Calu3 (cell line): ENCODE data around the gene HEXD. TPM values are rescaled to one million over a fixed set of nuclear protein-coding genes. Genes with fewer than 3 reads are reported as not detected.

ENCODE experiments used
- BruUV-seq: library from RNA; stranded (reverse); fragments of 400-500 nt; replicated peaks from 2 replicates; lab custom pipeline; 2021; lab: Mats Ljungman, UMichigan
- CTCF ChIA-PET: fragments of 300-600 bp; sonication (Branson Sonifier 250); formaldehyde crosslinking; loops from one replicate; lab custom pipeline; 2022; ENCODE audit warnings: antibody characterized with exemption; lab: Charles Lee
- DNase-seq: peaks from one replicate; pipeline ENCODE4 v3.0.0; 2022
- H3K27ac Mint-ChIP-seq: one replicate; pipeline ENCODE4 v1.8.0; 2022; ENCODE audit warnings: mixed read lengths; ENCODE audit not compliant: unreplicated experiment
- H3K27me3 Mint-ChIP-seq: one replicate; pipeline ENCODE4 v1.8.0; 2022; ENCODE audit warnings: mixed read lengths; ENCODE audit not compliant: unreplicated experiment
- H3K36me3 Mint-ChIP-seq: one replicate; pipeline ENCODE4 v1.8.0; 2022; ENCODE audit warnings: mild to moderate bottlenecking, moderate library complexity, mixed read lengths; ENCODE audit not compliant: insufficient read depth, unreplicated experiment
- H3K4me1 Mint-ChIP-seq: one replicate; pipeline ENCODE4 v1.8.0; 2022; ENCODE audit warnings: mild to moderate bottlenecking, low read depth, mixed read lengths; ENCODE audit not compliant: unreplicated experiment
- H3K4me3 Mint-ChIP-seq: one replicate; pipeline ENCODE4 v1.8.0; 2022; ENCODE audit warnings: mild to moderate bottlenecking, low read depth, moderate library complexity, mixed read lengths; ENCODE audit not compliant: unreplicated experiment
- H3K9me3 Mint-ChIP-seq: one replicate; pipeline ENCODE4 v1.8.0; 2022; ENCODE audit warnings: low read depth, mixed read lengths; ENCODE audit not compliant: unreplicated experiment
- intact Hi-C: fragments of 100-400 bp; cut with micrococcal nuclease; formaldehyde crosslinking; loops from one replicate; pipeline ENCODE4 v1.10.0; 2022; ENCODE audit not compliant: unreplicated experiment
- total RNA-seq: library from RNA; stranded (reverse); gene quantifications from 2 replicates; pipeline ENCODE4 v1.2.3, GENCODE V29; 2022
- TF ChIP-seq, protein P1 (sequence below): fragments of 200-600 bp; IDR thresholded peaks from one replicate; pipeline ENCODE4 v1.8.0; 2022; ENCODE audit warnings: antibody characterized with exemption; ENCODE audit not compliant: unreplicated experiment

Gene HEXD
- total RNA-seq, 1 experiment from 2014 or later, result 30.7 TPM

DNA sequence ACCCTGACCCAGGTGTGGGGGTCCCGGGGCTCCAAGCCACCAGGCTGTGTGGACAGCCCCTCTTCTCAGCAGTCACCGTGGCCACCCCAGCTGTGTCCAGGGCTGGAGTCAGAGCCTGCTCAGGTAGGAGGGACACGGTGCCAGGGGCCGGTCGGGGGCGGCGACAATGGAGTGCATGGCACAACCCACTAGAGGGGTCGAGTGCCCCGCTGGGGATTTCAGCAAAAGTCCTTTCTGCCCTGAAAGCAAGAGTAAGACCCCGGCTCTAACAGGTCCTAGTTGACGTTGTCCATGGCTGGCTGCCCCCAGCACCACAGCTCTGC, 35.3 kb upstream of the HEXD start:
- H3K27me3 Mint-ChIP-seq, result peaks cover 64% of the 10 kb centered on the region
- intact Hi-C loops, result no loop called here

GRCh38 chr17:82383411-82383810, 34.7 kb upstream of the HEXD start:
- H3K36me3 Mint-ChIP-seq, result peaks cover 5% of the 10 kb centered on the region
- DNase-seq, result no peak
- intact Hi-C loops, result no loop called here
- H3K4me3 Mint-ChIP-seq, result no peak overlapping the region
- CTCF ChIA-PET, result interaction anchor here (1.3 kb wide), 1 partner anchor 10 kb away, joined by 3 read pairs; no protein-coding TSS in a partner anchor
- TF ChIP-seq, protein P1, sequence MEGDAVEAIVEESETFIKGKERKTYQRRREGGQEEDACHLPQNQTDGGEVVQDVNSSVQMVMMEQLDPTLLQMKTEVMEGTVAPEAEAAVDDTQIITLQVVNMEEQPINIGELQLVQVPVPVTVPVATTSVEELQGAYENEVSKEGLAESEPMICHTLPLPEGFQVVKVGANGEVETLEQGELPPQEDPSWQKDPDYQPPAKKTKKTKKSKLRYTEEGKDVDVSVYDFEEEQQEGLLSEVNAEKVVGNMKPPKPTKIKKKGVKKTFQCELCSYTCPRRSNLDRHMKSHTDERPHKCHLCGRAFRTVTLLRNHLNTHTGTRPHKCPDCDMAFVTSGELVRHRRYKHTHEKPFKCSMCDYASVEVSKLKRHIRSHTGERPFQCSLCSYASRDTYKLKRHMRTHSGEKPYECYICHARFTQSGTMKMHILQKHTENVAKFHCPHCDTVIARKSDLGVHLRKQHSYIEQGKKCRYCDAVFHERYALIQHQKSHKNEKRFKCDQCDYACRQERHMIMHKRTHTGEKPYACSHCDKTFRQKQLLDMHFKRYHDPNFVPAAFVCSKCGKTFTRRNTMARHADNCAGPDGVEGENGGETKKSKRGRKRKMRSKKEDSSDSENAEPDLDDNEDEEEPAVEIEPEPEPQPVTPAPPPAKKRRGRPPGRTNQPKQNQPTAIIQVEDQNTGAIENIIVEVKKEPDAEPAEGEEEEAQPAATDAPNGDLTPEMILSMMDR, result no peak
- H3K27ac Mint-ChIP-seq, result no peak overlapping the region
- H3K9me3 Mint-ChIP-seq, result no peaks in the 10 kb centered on the region
- peaks cover 17% of the 10 kb centered on the region for H3K4me1 Mint-ChIP-seq
- peaks cover 66% of the 10 kb centered on the region for H3K27me3 Mint-ChIP-seq
- no TSS peak for BruUV-seq

More for the DNA sequence above, 35.3 kb upstream of the HEXD start:
- CTCF ChIA-PET, result no interaction called here
- H3K36me3 Mint-ChIP-seq, result peaks cover 5% of the 10 kb centered on the region
- H3K4me3 Mint-ChIP-seq, result no peak overlapping the region
- TF ChIP-seq, protein P1, result no peak
- peaks cover 13% of the 10 kb centered on the region for H3K4me1 Mint-ChIP-seq
- BruUV-seq, result no TSS peak
- no peaks in the 10 kb centered on the region for H3K9me3 Mint-ChIP-seq
- DNase-seq, result no peak
- no peak overlapping the region for H3K27ac Mint-ChIP-seq

GRCh38 chr17:82384051-82384729, 34.0 kb upstream of the HEXD start:
- no peak overlapping the region for H3K4me3 Mint-ChIP-seq
- no peaks in the 10 kb centered on the region for H3K9me3 Mint-ChIP-seq
- peaks cover 17% of the 10 kb centered on the region for H3K4me1 Mint-ChIP-seq
- H3K27me3 Mint-ChIP-seq, result peaks cover 59% of the 10 kb centered on the region
- no peak overlapping the region for H3K27ac Mint-ChIP-seq
- H3K36me3 Mint-ChIP-seq, result peaks cover 5% of the 10 kb centered on the region
- intact Hi-C loops, result no loop called here
- TF ChIP-seq, protein P1, result no peak
- no peak for DNase-seq
- CTCF ChIA-PET, result interaction anchor here (1.3 kb wide), 1 partner anchor 10 kb away, joined by 3 read pairs; no protein-coding TSS in a partner anchor
- BruUV-seq, result no TSS peak

DNA sequence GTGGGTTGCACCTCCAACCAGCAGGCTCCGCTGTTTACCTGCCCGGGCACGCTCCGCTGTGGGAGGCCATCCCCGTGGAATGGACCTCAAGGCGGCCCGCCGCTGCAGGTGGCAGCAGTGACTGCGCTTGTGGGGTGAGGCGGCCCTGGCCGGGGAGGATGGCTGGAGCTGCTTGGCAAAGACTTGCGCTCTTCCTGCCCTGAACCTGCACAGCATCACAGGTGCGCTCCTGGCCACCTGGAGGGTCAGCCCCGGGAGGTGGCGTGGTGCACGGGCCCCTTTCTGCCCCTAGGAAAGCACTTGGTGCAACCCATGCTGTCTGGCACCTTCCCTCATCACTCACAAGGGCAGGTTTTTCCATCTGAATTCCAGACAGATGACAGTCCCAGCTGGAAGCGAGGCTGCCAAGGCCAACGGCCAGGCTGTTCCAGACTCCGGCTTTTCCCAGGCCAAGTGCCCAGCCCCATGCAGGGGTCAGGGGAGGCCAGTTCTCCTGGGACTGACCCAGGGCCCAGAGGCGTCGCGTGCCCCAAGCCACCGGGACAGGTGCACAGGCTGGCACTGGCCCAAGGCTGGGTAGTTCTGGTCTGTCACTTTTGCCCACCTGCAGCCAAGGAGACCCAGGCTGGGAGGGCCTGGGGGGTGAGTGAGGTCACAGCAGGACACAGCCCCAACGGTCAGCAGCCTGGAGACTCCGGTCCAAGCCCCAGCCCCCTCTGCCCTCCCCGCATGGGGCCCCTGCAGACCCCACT, 33.2 kb upstream of the HEXD start:
- H3K27ac Mint-ChIP-seq, result no peak overlapping the region
- no peak overlapping the region for H3K4me3 Mint-ChIP-seq
- peaks cover 52% of the 10 kb centered on the region for H3K27me3 Mint-ChIP-seq
- DNase-seq, result peak; percentile 61
- CTCF ChIA-PET, result interaction anchor here (1.3 kb wide), 1 partner anchor 9 kb away, joined by 3 read pairs; no protein-coding TSS in a partner anchor
- TF ChIP-seq, protein P1, result peak; percentile 17
- intact Hi-C loops, result no loop called here
- H3K9me3 Mint-ChIP-seq, result no peaks in the 10 kb centered on the region
- peaks cover 17% of the 10 kb centered on the region for H3K4me1 Mint-ChIP-seq
- H3K36me3 Mint-ChIP-seq, result peaks cover 5% of the 10 kb centered on the region
- BruUV-seq, result no TSS peak
